Nephron progenitor cell (in vitro differentiated cells): ENCODE measurements around the gene AZGP1.
"Not testable (repeated sequence)": the region's sequence is repeated elsewhere in the genome, so short reads cannot be mapped to it uniquely, and the experiment has no call there.

Experiments
- DNase-seq: peaks from one replicate; pipeline ENCODE4 v3.0.0; 2021
- H3K27ac Mint-ChIP-seq: 2 replicates; pipeline ENCODE4 v1.8.0; 2021; ENCODE audit warnings: mild to moderate bottlenecking, moderate library complexity, mixed read lengths
- H3K27me3 Mint-ChIP-seq: 2 replicates; pipeline ENCODE4 v1.8.0; 2021; ENCODE audit warnings: mild to moderate bottlenecking, low read depth, mixed read lengths; ENCODE audit not compliant: poor library complexity
- H3K36me3 Mint-ChIP-seq: 2 replicates; pipeline ENCODE4 v1.8.0; 2021; ENCODE audit warnings: low read depth, mixed read lengths
- H3K4me1 Mint-ChIP-seq: 2 replicates; pipeline ENCODE4 v1.8.0; 2021; ENCODE audit warnings: mixed read lengths
- H3K4me3 Mint-ChIP-seq: 2 replicates; pipeline ENCODE4 v1.8.0; 2021; ENCODE audit warnings: mild to moderate bottlenecking, moderate library complexity, mixed read lengths
- H3K9me3 Mint-ChIP-seq: 2 replicates; pipeline ENCODE4 v1.8.0; 2021; ENCODE audit warnings: mild to moderate bottlenecking, moderate library complexity, mixed read lengths
- CTCF ChIP-seq: fragments of 200-600 bp; sonication (generic); IDR thresholded peaks from 2 replicates; pipeline ENCODE4 v1.5.0; 2021; ENCODE audit warnings: antibody characterized with exemption

AZGP1 gene

GRCh38 chr7:100011516-100011915 lies 35.7 kb upstream of the AZGP1 start:
- Mint-ChIP-seq H3K9me3 (no peaks in the 10 kb centered on the region), H3K36me3 (no peaks in the 10 kb centered on the region), H3K27me3 (peaks cover 35% of the 10 kb centered on the region), H3K4me1 (peaks cover 19% of the 10 kb centered on the region), H3K4me3 (no peak overlapping the region), H3K27ac (no peak overlapping the region)
- TF ChIP-seq CTCF, result no peak
- DNase-seq, result no peak

- Mint-ChIP-seq H3K27me3 (peaks cover 35% of the 10 kb centered on the region), H3K4me1 (peaks cover 13% of the 10 kb centered on the region), H3K4me3 (no peak overlapping the region), H3K36me3 (no peaks in the 10 kb centered on the region), H3K27ac (no peak overlapping the region), H3K9me3 (no peaks in the 10 kb centered on the region)
- TF ChIP-seq CTCF, result no peak
- DNase-seq, result no peak
These were observed 35.1 kb upstream of the AZGP1 start for GRCh38 chr7:100010901-100011300.

GRCh38 chr7:100009952-100010351 lies 34.1 kb upstream of the AZGP1 start:
- DNase-seq, H3K9me3 Mint-ChIP-seq, H3K36me3 Mint-ChIP-seq, H3K4me3 Mint-ChIP-seq, H3K27ac Mint-ChIP-seq: not testable (repeated sequence)
- Mint-ChIP-seq H3K27me3 (peaks cover 35% of the 10 kb centered on the region), H3K4me1 (peaks cover 18% of the 10 kb centered on the region)

GRCh38 chr7:100008525-100008924 lies 32.7 kb upstream of the AZGP1 start:
- DNase-seq, result no peak
- Mint-ChIP-seq H3K27me3 (peaks cover 33% of the 10 kb centered on the region), H3K36me3 (no peaks in the 10 kb centered on the region), H3K27ac (peak overlapping the region; percentile 32), H3K4me3 (no peak overlapping the region), H3K4me1 (peaks cover 30% of the 10 kb centered on the region), H3K9me3 (no peaks in the 10 kb centered on the region)
- no peak for TF ChIP-seq CTCF

- Mint-ChIP-seq H3K36me3 (no peaks in the 10 kb centered on the region), H3K4me1 (peaks cover 33% of the 10 kb centered on the region), H3K4me3 (no peak overlapping the region), H3K27me3 (peaks cover 31% of the 10 kb centered on the region), H3K9me3 (no peaks in the 10 kb centered on the region), H3K27ac (no peak overlapping the region)
- no peak for TF ChIP-seq CTCF
- peak; percentile 15 for DNase-seq
These were observed 32.1 kb upstream of the AZGP1 start for GRCh38 chr7:100007887-100008286.

GRCh38 chr7:100003711-100004661 lies 28.2 kb upstream of the AZGP1 start:
- Mint-ChIP-seq H3K9me3 (no peaks in the 10 kb centered on the region), H3K4me1 (peaks cover 33% of the 10 kb centered on the region), H3K4me3 (peak overlapping the region; percentile 40), H3K36me3 (no peaks in the 10 kb centered on the region), H3K27ac (peak overlapping the region; percentile 95), H3K27me3 (peaks cover 19% of the 10 kb centered on the region)
- no peak for DNase-seq
- TF ChIP-seq CTCF, result no peak
